ENCODE measurements around the gene HEXA. TPM values are rescaled to one million over a fixed set of nuclear protein-coding genes. Genes with fewer than 3 reads are reported as not detected.

The HEXA gene
- 100 to 1,000 TPM; 107 to 135 TPM for total RNA-seq

DNA sequence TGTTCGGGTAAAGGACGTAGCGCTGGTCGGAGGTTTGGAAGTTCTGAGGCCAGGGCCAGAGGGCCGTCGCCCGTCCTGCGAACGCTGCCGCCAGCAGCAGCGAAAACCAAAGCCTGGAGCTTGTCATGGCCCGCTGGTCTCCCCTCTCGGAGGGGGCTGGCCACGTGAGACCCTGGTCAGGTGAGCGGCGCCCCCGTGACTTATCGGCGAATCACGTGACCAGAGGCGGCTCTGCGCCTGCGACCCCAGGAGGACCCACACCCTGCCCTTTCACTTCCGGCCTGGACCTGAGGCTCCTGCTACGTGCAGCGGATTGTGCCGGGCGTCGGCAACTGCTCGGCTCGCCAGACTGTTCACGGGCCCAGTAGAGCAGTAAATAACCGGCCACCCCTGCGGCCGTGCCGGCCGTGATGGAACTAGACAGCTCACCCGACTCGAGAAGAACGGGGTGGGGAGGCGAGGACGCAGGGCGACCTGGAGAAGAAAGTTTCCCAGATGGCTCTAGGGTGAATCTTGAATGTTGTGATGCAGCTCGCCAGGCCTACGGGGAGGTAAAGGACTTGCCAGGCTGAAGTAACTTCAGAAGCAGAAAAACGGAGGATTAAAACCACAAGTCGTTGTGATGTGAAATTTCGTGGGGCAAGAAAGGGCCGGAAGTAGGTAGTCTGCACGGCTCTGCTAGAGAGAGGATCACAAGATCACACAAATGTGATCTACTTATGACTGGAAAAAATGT is at the start of gene HEXA:
HEXA (minus strand) TSS at position 169 of the 736 bp plus-strand sequence; CDS start at position 127, 42 bp downstream.

GRCh38 chr15:72397796-72398588 is 22.2 kb upstream of the HEXA start, which contains the start of gene TMEM202:
Gene TMEM202, plus strand, starts transcription at chr15:72398305. Its CDS starts 22 bp downstream, at chr15:72398327.

GRCh38 chr15:72319985-72320671 is 55.7 kb downstream of the HEXA start, which contains the start of gene CELF6:
Gene CELF6, minus strand, starts transcription at chr15:72320157. Its CDS starts 283 bp downstream, at chr15:72319874.

Other genes starting within 250 kb of the HEXA start
- not detected for gene GRAMD2A, start 178.2 kb downstream of the HEXA start, total RNA-seq
- gene PKM, start 144.8 kb downstream of the HEXA start, total RNA-seq: 1,000 to 10,000 TPM; 1,343 to 1,745 TPM
- 10 to 100 TPM; 26.0 to 50.2 TPM for gene PARP6, start 103.5 kb downstream of the HEXA start, total RNA-seq
- gene CELF6, start 55.9 kb downstream of the HEXA start, total RNA-seq: under 1 TPM in 1 of 2 donors, not detected in 1; 0.33 TPM
- gene TMEM202, start 22.3 kb upstream of the HEXA start, total RNA-seq: not detected
- 10 to 100 TPM; 22.0 to 38.3 TPM for gene ARIH1, start 98.3 kb upstream of the HEXA start, total RNA-seq